AG08396 (cell line): ENCODE results near the gene STIP1.

Experiments used
- DNase-seq: peaks from one replicate; pipeline ENCODE4 v3.0.0; 2012; ENCODE audit warnings: low spot score, mixed read lengths

STIP1 gene

GRCh38 chr11:64223001-64223651 is 37.2 kb downstream of the STIP1 start:
- no peak for DNase-seq

GRCh38 chr11:64224151-64224890 is 38.4 kb downstream of the STIP1 start:
- no peak for DNase-seq

GRCh38 chr11:64224891-64225607 is 39.1 kb downstream of the STIP1 start:
- no peak for DNase-seq

- DNase-seq, result peak; percentile 96
Observed at GRCh38 chr11:64225608-64226506, 39.9 kb downstream of the STIP1 start, which contains the start of the genes NUDT22 and TRPT1. Gene NUDT22, plus strand, starts transcription at chr11:64226274. Its CDS starts 379 bp downstream, at chr11:64226653. Gene TRPT1, minus strand, starts transcription at chr11:64226186. Its CDS starts 326 bp downstream, at chr11:64225860.

- peak; percentile 46 for DNase-seq
Observed at GRCh38 chr11:64226507-64227051, 40.6 kb downstream of the STIP1 start.

- DNase-seq, result no peak
Observed at GRCh38 chr11:64227405-64227956, 41.5 kb downstream of the STIP1 start.

GRCh38 chr11:64229090-64229743 is 43.2 kb downstream of the STIP1 start:
- DNase-seq, result no peak

GRCh38 chr11:64229744-64230170 is 43.8 kb downstream of the STIP1 start:
- DNase-seq, result no peak

- DNase-seq, result peak; percentile 86
Observed at GRCh38 chr11:64230171-64230984, 44.4 kb downstream of the STIP1 start, which contains the start of gene DNAJC4. Gene DNAJC4, plus strand, starts transcription at chr11:64230548. Its CDS starts 307 bp downstream, at chr11:64230855.

- no peak for DNase-seq
Observed at GRCh38 chr11:64230985-64231365, 45.0 kb downstream of the STIP1 start.

- no peak for DNase-seq
Observed at GRCh38 chr11:64231546-64231945, 45.6 kb downstream of the STIP1 start.

GRCh38 chr11:64232182-64232966 is 46.4 kb downstream of the STIP1 start:
- DNase-seq, result no peak

GRCh38 chr11:64232967-64233315 is 47.0 kb downstream of the STIP1 start:
- DNase-seq, result no peak

- DNase-seq, result peak; percentile 84
Observed at GRCh38 chr11:64233913-64234586, 48.1 kb downstream of the STIP1 start, which contains the start of gene VEGFB. Gene VEGFB, plus strand, starts transcription at chr11:64234584. Its CDS starts 250 bp downstream, at chr11:64234834.

- peak; percentile 53 for DNase-seq
Observed at GRCh38 chr11:64234647-64235379, 48.8 kb downstream of the STIP1 start.

- DNase-seq, result no peak
Observed at GRCh38 chr11:64235437-64236161, 49.6 kb downstream of the STIP1 start.

GRCh38 chr11:64237484-64237951 is 51.5 kb downstream of the STIP1 start:
- no peak for DNase-seq
